Common myeloid progenitor, CD34-positive (primary cell): ENCODE data around the gene MYO1D.
"Not testable (repeated sequence)": the region's sequence is repeated elsewhere in the genome, so short reads cannot be mapped to it uniquely, and the experiment has no call there.

Experiments used
- CTCF ChIA-PET: fragments of 350-600 bp; sonication (Branson Sonifier 250); formaldehyde crosslinking; loops from one replicate; lab custom pipeline; 2021; ENCODE audit warnings: antibody characterized with exemption; lab: Charles Lee
- POLR2A ChIA-PET: fragments of 350-600 bp; sonication (Branson Sonifier 250); formaldehyde crosslinking; loops from one replicate; lab custom pipeline; 2021; ENCODE audit warnings: antibody characterized with exemption; lab: Charles Lee
- DNase-seq, 3 donors: peaks; one replicate each; pipeline versions ENCODE4 v3.0.0 to v3.0.0-alpha.2; 2013
- H3K27ac ChIP-seq, 2 experiments: 1 replicate in 1 of 2; 2 replicates in 1 of 2; pipeline ENCODE4 v1.7.0; 2013; ENCODE audit warnings: inconsistent platforms in 2 of 2, low read length in 2 of 2, mild to moderate bottlenecking in 2 of 2, low read depth in 1 of 2, moderate library complexity in 1 of 2; ENCODE audit not compliant: severe bottlenecking in 2 of 2, insufficient read depth in 1 of 2, poor library complexity in 1 of 2
- H3K27me3 ChIP-seq, 5 experiments: replicated peaks in 2 of 5; 1 replicate in 3 of 5; 2 replicates in 2 of 5; pipeline versions ENCODE4 v1.6.1 to v1.7.0; 2013; ENCODE audit warnings: low read length in 4 of 5, mild to moderate bottlenecking in 2 of 5, moderate library complexity in 2 of 5, inconsistent platforms in 1 of 5; ENCODE audit not compliant: insufficient read depth in 5 of 5, control insufficient read depth in 4 of 5
- H3K36me3 ChIP-seq, 4 experiments: 1 replicate in 2 of 4; 2 replicates in 2 of 4; pipeline versions ENCODE4 v1.6.1 to v1.7.0; 2013; ENCODE audit warnings: low read length in 3 of 4, control low read depth in 1 of 4, mild to moderate bottlenecking in 1 of 4; ENCODE audit not compliant: control insufficient read depth in 4 of 4, insufficient read depth in 4 of 4
- H3K4me1 ChIP-seq, 4 experiments: 1 replicate in 3 of 4; 2 replicates in 1 of 4; pipeline versions ENCODE4 v1.6.1 to v1.7.1; 2013; ENCODE audit warnings: low read length in 3 of 4, mild to moderate bottlenecking in 3 of 4, control low read depth in 1 of 4, inconsistent platforms in 1 of 4, moderate library complexity in 1 of 4; ENCODE audit not compliant: control insufficient read depth in 4 of 4, insufficient read depth in 4 of 4; ENCODE audit errors: control extremely low read depth in 1 of 4
- H3K4me3 ChIP-seq, 7 experiments: 1 replicate in 4 of 7; 2 replicates in 3 of 7; pipeline versions ENCODE4 v1.5.1 to v1.7.0; 2013; ENCODE audit warnings: mild to moderate bottlenecking in 7 of 7, low read length in 6 of 7, moderate library complexity in 6 of 7, inconsistent platforms in 2 of 7, low read depth in 2 of 7, control low read depth in 1 of 7; ENCODE audit not compliant: insufficient read depth in 4 of 7, control insufficient read depth in 1 of 7; ENCODE audit errors: extremely low read depth in 1 of 7
- H3K9me3 ChIP-seq, 5 experiments: 1 replicate in 4 of 5; 2 replicates in 1 of 5; pipeline versions ENCODE4 v1.6.1 to v1.7.1; 2013; ENCODE audit warnings: low read length in 4 of 5, mild to moderate bottlenecking in 2 of 5, inconsistent platforms in 1 of 5, low read depth in 1 of 5, moderate library complexity in 1 of 5; ENCODE audit not compliant: control insufficient read depth in 4 of 5, insufficient read depth in 2 of 5; ENCODE audit errors: control extremely low read depth in 1 of 5
- WGBS: methylation state at CpG from one replicate; pipeline ENCODE4 v1.1.5; 2013; ENCODE audit not compliant: insufficient coverage; 5-methylcytosine and 5-hydroxymethylcytosine counted together

The MYO1D gene

DNA sequence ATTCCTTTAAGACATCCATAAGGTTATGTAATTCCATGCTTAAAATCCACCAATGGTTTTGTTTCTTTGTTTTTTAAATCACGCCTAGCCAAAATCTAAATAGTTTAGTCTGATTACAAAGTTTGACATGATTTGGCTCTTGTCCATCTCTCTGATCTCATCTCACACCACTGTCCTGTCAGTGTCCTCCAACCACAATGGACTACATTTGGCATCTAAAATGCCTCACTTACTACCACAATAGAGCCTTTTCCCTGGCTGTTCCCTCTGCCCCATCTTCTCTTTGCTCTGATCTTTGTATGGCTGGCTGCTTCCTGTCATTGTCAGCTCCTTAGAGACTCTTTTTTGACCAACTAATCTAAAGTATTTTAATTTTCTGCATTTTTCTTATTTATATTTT is 157.2 kb downstream of the MYO1D start:
- Histone ChIP-seq H3K27ac (no peak overlapping the region), H3K9me3 (peaks cover 0 to 6% (median 0%) of the 10 kb centered on the region in 5 experiments), H3K27me3 (no peaks in the 10 kb centered on the region), H3K36me3 (no peaks in the 10 kb centered on the region), H3K4me3 (no peak overlapping the region), H3K4me1 (no peaks in the 10 kb centered on the region)
- 100% methylated on average over 1 of the region's 1 CpG for WGBS
- DNase-seq, result no peak
- ChIA-PET CTCF (no interaction called here), POLR2A (no interaction called here)

DNA sequence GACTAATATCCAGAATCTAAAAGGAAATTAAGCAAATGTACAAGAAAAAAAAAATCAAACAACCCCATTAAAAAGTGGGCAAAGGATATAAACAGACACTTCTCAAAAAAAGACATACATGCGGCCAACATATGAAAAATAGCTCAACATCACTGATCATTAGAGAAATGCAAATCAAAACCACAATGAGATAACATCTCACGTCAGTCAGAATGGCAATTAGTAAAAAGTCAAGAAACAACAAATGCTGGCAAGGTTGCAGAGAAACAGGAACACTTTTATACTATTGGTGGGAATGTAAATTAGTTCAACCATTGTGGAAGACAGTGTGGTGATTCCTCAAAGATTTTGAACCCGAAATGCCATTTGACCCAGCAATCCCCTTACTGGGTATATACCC is 162.0 kb downstream of the MYO1D start:
- DNase-seq, POLR2A ChIA-PET, H3K27ac ChIP-seq, H3K4me3 ChIP-seq, H3K27me3 ChIP-seq, H3K9me3 ChIP-seq, H3K36me3 ChIP-seq, CTCF ChIA-PET, H3K4me1 ChIP-seq: not testable (repeated sequence)
- 60% methylated on average over 1 of the region's 3 CpGs for WGBS

DNA sequence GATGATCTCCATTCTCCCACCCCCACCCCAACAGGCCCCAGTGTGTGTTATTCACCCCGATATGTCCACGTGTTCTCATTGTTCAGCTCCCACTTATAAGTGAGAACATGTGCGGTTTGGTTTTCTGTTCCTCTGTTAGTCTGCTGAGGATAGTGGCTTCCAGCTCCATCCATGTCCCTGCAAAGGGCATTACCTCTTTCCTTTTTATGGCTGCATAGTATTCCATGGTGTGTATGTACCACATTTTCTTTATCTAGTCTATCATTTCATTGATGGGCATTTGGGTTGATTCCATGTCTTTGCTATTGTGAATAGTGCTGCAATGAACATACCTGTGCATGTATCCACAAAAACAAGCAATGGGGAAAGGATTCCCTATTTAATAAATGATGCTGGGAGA is 162.7 kb downstream of the MYO1D start:
- H3K9me3 ChIP-seq, DNase-seq, H3K27ac ChIP-seq, H3K36me3 ChIP-seq, H3K4me1 ChIP-seq, H3K27me3 ChIP-seq, CTCF ChIA-PET, POLR2A ChIA-PET, H3K4me3 ChIP-seq: not testable (repeated sequence)
- 100% methylated on average over 1 of the region's 3 CpGs for WGBS

DNA sequence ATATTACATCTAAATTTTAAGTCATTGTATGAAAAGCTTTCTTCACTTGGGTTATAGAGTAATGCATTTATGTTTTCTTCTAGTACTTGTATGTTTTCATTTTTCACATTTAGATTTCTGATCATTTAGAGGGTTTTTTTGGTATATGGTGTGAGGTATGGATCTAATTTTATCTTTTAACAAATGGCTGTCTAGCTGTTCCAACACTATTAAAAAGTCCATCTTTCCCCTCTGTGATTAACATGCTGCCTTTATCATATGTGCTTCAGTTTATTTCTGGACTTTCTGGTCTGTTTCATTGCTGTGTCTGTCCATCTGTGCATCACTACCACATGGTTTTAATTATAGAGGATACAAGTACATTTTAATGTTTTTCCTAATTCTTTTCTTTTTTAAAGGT is 163.8 kb downstream of the MYO1D start:
- H3K27ac ChIP-seq, result no peak overlapping the region
- H3K4me3 ChIP-seq, result no peak overlapping the region
- H3K4me1 ChIP-seq, result no peaks in the 10 kb centered on the region
- H3K9me3 ChIP-seq, result peaks cover 0 to 6% (median 0%) of the 10 kb centered on the region in 5 experiments
- CTCF ChIA-PET, result no interaction called here
- no peaks in the 10 kb centered on the region for H3K27me3 ChIP-seq
- H3K36me3 ChIP-seq, result no peaks in the 10 kb centered on the region
- POLR2A ChIA-PET, result no interaction called here
- DNase-seq, result no peak

DNA sequence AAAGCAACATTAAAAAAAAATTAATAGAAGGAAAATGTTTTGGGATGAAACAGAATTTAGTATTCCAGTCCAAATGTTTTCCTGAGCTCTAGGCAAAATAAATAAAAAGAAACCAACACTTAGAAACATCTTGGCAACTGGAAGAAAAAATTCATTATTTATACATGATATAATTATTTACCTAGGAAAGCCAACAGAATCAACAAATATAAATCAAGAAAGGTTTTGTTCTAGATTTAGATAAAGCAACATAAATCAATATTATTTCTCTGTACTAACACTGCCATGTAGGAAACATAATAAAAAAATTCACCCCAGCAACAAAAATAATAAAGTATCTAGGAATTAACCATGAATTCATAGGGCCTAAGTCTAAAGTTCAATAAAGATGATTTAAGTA is 167.4 kb downstream of the MYO1D start:
- ChIA-PET POLR2A (no interaction called here), CTCF (no interaction called here)
- H3K27me3 ChIP-seq, result no peaks in the 10 kb centered on the region
- no peak overlapping the region for H3K4me3 ChIP-seq
- peaks cover 0 to 5% (median 0%) of the 10 kb centered on the region in 5 experiments for H3K9me3 ChIP-seq
- no peaks in the 10 kb centered on the region for H3K36me3 ChIP-seq
- no peak for DNase-seq
- no peak overlapping the region for H3K27ac ChIP-seq
- H3K4me1 ChIP-seq, result no peaks in the 10 kb centered on the region

DNA sequence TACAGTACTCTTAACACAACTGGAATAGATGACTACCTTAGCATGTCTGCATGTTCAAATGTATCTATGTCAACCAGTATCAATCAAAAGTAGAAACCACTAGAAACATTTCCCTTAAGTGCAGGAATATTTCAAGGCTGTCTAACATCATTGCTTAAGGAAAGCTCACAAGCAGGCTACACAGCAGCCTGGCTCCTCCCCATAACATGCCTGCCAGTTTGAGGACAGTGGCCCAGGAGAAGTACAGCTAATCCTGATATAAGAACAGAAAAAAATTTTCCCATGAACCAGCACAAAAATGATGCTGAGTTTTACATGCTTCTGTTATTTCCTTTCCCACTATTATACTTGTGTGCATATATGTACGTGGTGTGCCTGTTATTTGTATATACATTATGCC is 175.1 kb downstream of the MYO1D start:
- no peaks in the 10 kb centered on the region for H3K9me3 ChIP-seq
- H3K4me3 ChIP-seq, result no peak overlapping the region
- no peaks in the 10 kb centered on the region for H3K36me3 ChIP-seq
- no peaks in the 10 kb centered on the region for H3K4me1 ChIP-seq
- no peak overlapping the region for H3K27ac ChIP-seq
- WGBS, result no CpG with 5 or more reads among the region's 1 CpG
- DNase-seq, result no peak
- ChIA-PET CTCF (no interaction called here), POLR2A (no interaction called here)
- H3K27me3 ChIP-seq, result no peaks in the 10 kb centered on the region

DNA sequence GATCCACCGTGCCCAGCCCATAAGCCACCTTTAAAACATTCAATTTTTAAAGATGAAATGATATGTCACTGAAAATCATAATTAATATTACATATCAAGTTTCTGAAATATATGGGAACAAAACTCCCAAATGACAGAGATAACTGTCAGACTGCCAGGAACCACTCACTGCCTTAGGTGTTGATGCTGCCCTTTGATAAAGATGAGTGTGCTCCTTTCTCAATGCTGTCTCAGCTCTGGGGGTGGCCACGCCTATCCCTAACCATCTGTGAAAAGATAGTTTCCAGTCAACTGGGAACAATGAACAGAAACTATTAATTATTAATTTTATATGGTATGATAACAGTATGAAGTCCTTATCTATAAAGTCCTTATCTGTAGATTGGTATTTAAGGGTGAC is 177.7 kb downstream of the MYO1D start:
- Histone ChIP-seq H3K4me3 (no peak overlapping the region), H3K27ac (no peak overlapping the region), H3K27me3 (no peaks in the 10 kb centered on the region), H3K4me1 (no peaks in the 10 kb centered on the region), H3K36me3 (no peaks in the 10 kb centered on the region), H3K9me3 (no peaks in the 10 kb centered on the region)
- ChIA-PET CTCF (no interaction called here), POLR2A (no interaction called here)
- no peak for DNase-seq
- no CpG with 5 or more reads among the region's 2 CpGs for WGBS
